DND-41 (cell line): ENCODE results near the gene GPC6.

Source experiments
- CTCF ChIP-seq: IDR thresholded peaks from 2 replicates; pipeline ENCODE4 v1.5.1; 2012; ENCODE audit warnings: borderline replicate concordance, low read length, moderate library complexity, mild to moderate bottlenecking; ENCODE audit not compliant: poor library complexity, severe bottlenecking; ENCODE audit errors: extremely low read depth
- EZH2 ChIP-seq: IDR thresholded peaks from 3 replicates; pipeline ENCODE4 v1.6.1; 2012; ENCODE audit warnings: borderline replicate concordance, low read depth, mild to moderate bottlenecking, moderate library complexity, low read length, inconsistent platforms; ENCODE audit not compliant: severe bottlenecking

- TF ChIP-seq CTCF: no peak
- no peak for TF ChIP-seq EZH2
Observed at GRCh38 chr13:93356469-93356868, 129.9 kb downstream of the GPC6 start.
